ENCODE data around the gene ACTL9. TPM values are rescaled to one million over a fixed set of nuclear protein-coding genes. Genes with fewer than 3 reads are reported as not detected.

Gene ACTL9
- polyA plus RNA-seq, 3 donors, result not detected

DNA sequence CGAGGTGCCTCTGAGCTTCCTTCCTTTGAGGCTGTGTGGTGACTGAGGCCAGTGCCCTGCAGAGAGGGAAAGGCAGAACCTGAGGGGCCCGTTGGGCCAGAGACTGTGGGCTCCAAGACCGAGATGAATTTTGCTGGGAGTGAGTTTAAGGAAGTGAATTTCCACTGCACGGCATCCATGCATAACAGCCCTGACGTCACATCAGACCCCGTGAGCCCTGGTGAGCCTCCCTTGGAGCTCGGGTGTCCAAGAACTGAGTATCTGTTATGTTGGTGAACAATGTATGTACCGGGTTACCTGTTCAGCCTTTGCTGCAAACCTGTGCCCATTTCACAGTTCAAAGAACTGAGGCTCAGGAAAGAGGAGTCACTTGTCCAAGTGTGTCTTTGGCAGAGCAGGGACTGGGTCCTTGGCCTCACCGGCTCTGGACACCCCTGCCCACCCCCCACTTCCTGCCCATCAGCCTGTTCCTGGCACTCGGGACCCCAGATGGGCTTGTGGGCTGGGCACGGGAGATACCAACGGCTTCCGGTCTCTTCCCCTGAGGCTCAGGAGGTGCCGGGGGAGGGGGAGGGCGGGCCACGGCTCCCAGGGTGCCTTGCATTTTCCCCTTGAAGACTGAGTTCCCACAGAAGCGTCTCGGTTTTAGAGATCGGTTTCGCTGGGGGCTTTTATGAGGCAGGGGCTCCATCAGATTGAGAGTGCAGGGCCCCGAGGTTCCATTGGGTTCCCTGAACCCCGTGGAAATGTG lies 34.5 kb downstream of the ACTL9 start:
- intact Hi-C loops (cut with micrococcal nuclease), result no loop called here
- peak overlapping the region in 1 of 2 donors; percentile 37 for H3K27ac ChIP-seq (ENCODE audit: low read depth in 1 of 2, low read length in 2 of 2)
- TF ChIP-seq CTCF (IDR thresholded peaks at IDR 0.05), result no peak
- Mint-ChIP-seq H3K4me3 (peak overlapping the region; percentile 59 to 73), H3K27ac (peak overlapping the region in 4 of 7 donors; percentile 6 to 63 (median 33)), H3K27me3 (ENCODE audit: low read depth in 3 of 3) (peaks cover 11 to 23% (median 11%) of the 10 kb centered on the region in 3 donors), H3K4me1 (peaks cover 16% of the 10 kb centered on the region), H3K36me3 (no peaks in the 10 kb centered on the region), H3K9me3 (peaks cover 0 to 8% (median 3%) of the 10 kb centered on the region in 7 donors)
- H4K20me1 ChIP-seq (ENCODE audit: insufficient read depth, low read length), result no peaks in the 10 kb centered on the region
- WGBS (ENCODE audit: insufficient coverage), result 12% methylated on average over 14 of the region's 22 CpGs
- H3K36me3 ChIP-seq (replicated peaks in 1 of 2; ENCODE audit: control insufficient read depth in 1 of 2, insufficient read depth in 2 of 2, low read length in 2 of 2), result no peaks in the 10 kb centered on the region
- peaks cover 15 to 18% of the 10 kb centered on the region in 2 donors for H3K4me1 ChIP-seq (ENCODE audit: control insufficient read depth in 1 of 2, insufficient read depth in 2 of 2, low read length in 2 of 2)
- peak overlapping the region; percentile 33 for H3K9ac ChIP-seq (ENCODE audit: insufficient read depth, low read length, poor library complexity, severe bottlenecking)
- H3K4me3 ChIP-seq (replicated peaks in 1 of 3; ENCODE audit: low read depth in 2 of 3, low read length in 3 of 3), result peak overlapping the region in 2 of 3 experiments; percentile 20 to 55
- peak overlapping the region; percentile 60 for H3K4me2 ChIP-seq (replicated peaks; ENCODE audit: extremely low read depth, low read length, poor library complexity, severe bottlenecking)
- peaks cover 0 to 4% of the 10 kb centered on the region in 2 donors for H3K27me3 ChIP-seq (ENCODE audit: control insufficient read depth in 2 of 2, insufficient read depth in 2 of 2, low read length in 2 of 2)
- no peaks in the 10 kb centered on the region for H3K79me2 ChIP-seq (ENCODE audit: insufficient read depth, low read length)
- peak; percentile 77 to 90 (median 81) for DNase-seq
- no peaks in the 10 kb centered on the region for H3K9me3 ChIP-seq (replicated peaks in 1 of 2; ENCODE audit: control insufficient read depth in 1 of 2, insufficient read depth in 1 of 2, low read length in 2 of 2)
- H2AFZ ChIP-seq (ENCODE audit: insufficient read depth, low read depth, low read length, poor library complexity, severe bottlenecking), result peak overlapping the region; percentile 63

GRCh38 chr19:8662263-8662662 lies 36.3 kb downstream of the ACTL9 start:
- Histone ChIP-seq H4K20me1 (ENCODE audit: insufficient read depth, low read length) (no peaks in the 10 kb centered on the region), H3K27ac (ENCODE audit: low read depth in 1 of 2, low read length in 2 of 2) (no peak overlapping the region), H3K36me3 (replicated peaks in 1 of 2; ENCODE audit: control insufficient read depth in 1 of 2, insufficient read depth in 2 of 2, low read length in 2 of 2) (no peaks in the 10 kb centered on the region), H3K27me3 (ENCODE audit: control insufficient read depth in 2 of 2, insufficient read depth in 2 of 2, low read length in 2 of 2) (peaks cover 0 to 4% of the 10 kb centered on the region in 2 donors), H3K4me2 (replicated peaks; ENCODE audit: extremely low read depth, low read length, poor library complexity, severe bottlenecking) (no peak overlapping the region), H3K4me3 (replicated peaks in 1 of 3; ENCODE audit: low read depth in 2 of 3, low read length in 3 of 3) (no peak overlapping the region), H3K9ac (ENCODE audit: insufficient read depth, low read length, poor library complexity, severe bottlenecking) (no peak overlapping the region), H3K79me2 (ENCODE audit: insufficient read depth, low read length) (no peaks in the 10 kb centered on the region), H3K9me3 (replicated peaks in 1 of 2; ENCODE audit: control insufficient read depth in 1 of 2, insufficient read depth in 1 of 2, low read length in 2 of 2) (no peaks in the 10 kb centered on the region), H2AFZ (ENCODE audit: insufficient read depth, low read depth, low read length, poor library complexity, severe bottlenecking) (no peak overlapping the region), H3K4me1 (ENCODE audit: control insufficient read depth in 1 of 2, insufficient read depth in 2 of 2, low read length in 2 of 2) (peaks cover 15 to 18% of the 10 kb centered on the region in 2 donors)
- WGBS (ENCODE audit: insufficient coverage), result 95% methylated on average over 2 of the region's 4 CpGs
- intact Hi-C loops (cut with micrococcal nuclease), result no loop called here
- TF ChIP-seq CTCF (IDR thresholded peaks at IDR 0.05), result no peak
- Mint-ChIP-seq H3K4me1 (peaks cover 15% of the 10 kb centered on the region), H3K4me3 (no peak overlapping the region), H3K27ac (no peak overlapping the region), H3K9me3 (peaks cover 0 to 5% (median 2%) of the 10 kb centered on the region in 7 donors), H3K27me3 (ENCODE audit: low read depth in 3 of 3) (peaks cover 11 to 26% (median 14%) of the 10 kb centered on the region in 3 donors), H3K36me3 (no peaks in the 10 kb centered on the region)
- DNase-seq, result no peak

All from CD14-positive monocyte (primary cell).